Measurements from ENCODE around the gene STAT4.

The STAT4 gene

GRCh38 chr2:191190435-191190834 is 39.6 kb upstream of the STAT4 start:
- no peak overlapping the region for H3K4me3 ChIP-seq (ENCODE audit: low read depth, low read length)

DNA sequence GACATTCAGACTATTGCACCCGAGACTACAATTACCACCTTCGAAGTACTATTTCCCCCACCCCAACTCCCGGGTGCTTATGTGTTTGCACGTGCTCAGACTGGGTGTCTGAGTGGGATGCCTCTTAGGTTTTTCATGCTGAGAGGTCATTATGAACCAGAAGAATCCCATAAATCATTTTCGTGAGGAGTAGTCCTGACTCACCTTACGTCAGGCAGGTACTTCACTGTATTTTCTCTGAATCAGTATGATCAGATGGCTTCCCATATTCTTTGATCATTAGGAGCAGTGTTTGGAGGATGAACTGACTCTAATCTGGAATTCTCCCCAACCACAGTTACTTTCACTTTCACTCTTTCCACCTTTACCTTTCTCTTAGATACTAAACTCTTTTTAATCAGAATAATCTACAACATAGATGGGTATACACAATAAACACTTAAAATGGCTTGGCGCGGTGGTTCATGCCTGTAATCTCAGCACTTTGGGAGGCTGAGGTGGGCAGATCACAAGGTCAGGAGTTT is 38.4 kb upstream of the STAT4 start:
- DNase-seq (ENCODE audit: low read depth): no peak
- TF ChIP-seq, protein P1, sequence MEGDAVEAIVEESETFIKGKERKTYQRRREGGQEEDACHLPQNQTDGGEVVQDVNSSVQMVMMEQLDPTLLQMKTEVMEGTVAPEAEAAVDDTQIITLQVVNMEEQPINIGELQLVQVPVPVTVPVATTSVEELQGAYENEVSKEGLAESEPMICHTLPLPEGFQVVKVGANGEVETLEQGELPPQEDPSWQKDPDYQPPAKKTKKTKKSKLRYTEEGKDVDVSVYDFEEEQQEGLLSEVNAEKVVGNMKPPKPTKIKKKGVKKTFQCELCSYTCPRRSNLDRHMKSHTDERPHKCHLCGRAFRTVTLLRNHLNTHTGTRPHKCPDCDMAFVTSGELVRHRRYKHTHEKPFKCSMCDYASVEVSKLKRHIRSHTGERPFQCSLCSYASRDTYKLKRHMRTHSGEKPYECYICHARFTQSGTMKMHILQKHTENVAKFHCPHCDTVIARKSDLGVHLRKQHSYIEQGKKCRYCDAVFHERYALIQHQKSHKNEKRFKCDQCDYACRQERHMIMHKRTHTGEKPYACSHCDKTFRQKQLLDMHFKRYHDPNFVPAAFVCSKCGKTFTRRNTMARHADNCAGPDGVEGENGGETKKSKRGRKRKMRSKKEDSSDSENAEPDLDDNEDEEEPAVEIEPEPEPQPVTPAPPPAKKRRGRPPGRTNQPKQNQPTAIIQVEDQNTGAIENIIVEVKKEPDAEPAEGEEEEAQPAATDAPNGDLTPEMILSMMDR (conservative IDR thresholded peaks at IDR 0.05; ENCODE audit: low read depth, low read length): no peak
- no peak overlapping the region for H3K4me3 ChIP-seq (ENCODE audit: low read depth, low read length)

More at GRCh38 chr2:191190435-191190834, 39.6 kb upstream of the STAT4 start:
- DNase-seq (ENCODE audit: low read depth): no peak
- TF ChIP-seq, protein P1 (conservative IDR thresholded peaks at IDR 0.05; ENCODE audit: low read depth, low read length): no peak

- DNase-seq (ENCODE audit: low read depth): no peak
- TF ChIP-seq, protein P1 (conservative IDR thresholded peaks at IDR 0.05; ENCODE audit: low read depth, low read length): no peak
- H3K4me3 ChIP-seq (ENCODE audit: low read depth, low read length): no peak overlapping the region
These were observed 37.8 kb upstream of the STAT4 start for GRCh38 chr2:191188550-191189093.

GRCh38 chr2:191187105-191187829 is 36.5 kb upstream of the STAT4 start:
- TF ChIP-seq, protein P1 (conservative IDR thresholded peaks at IDR 0.05; ENCODE audit: low read depth, low read length): no peak
- H3K4me3 ChIP-seq (ENCODE audit: low read depth, low read length): no peak overlapping the region
- no peak for DNase-seq (ENCODE audit: low read depth)

DNA sequence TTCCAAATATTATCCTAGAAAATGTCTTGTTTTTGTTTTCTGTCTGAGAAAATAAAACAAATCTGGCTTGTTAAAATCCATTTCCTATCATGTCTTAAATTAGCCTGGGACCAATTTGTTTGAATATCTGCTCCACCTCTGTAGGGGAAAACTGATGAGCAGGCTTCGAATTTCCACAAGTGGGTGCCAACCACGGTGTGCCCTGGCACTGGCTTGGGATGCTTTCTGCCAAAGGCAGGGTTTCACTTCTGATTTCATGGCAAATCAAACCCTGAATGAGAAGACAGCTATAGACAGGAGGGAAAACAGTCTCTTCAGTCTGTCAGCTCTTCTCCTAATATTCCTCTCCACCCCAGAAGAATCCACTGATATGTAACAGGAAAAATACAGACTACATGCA is 33.7 kb upstream of the STAT4 start:
- DNase-seq (ENCODE audit: low read depth): no peak
- TF ChIP-seq, protein P1 (conservative IDR thresholded peaks at IDR 0.05; ENCODE audit: low read depth, low read length): no peak

GRCh38 chr2:191183516-191183915 is 32.7 kb upstream of the STAT4 start:
- TF ChIP-seq, protein P1 (conservative IDR thresholded peaks at IDR 0.05; ENCODE audit: low read depth, low read length): no peak
- no peak for DNase-seq (ENCODE audit: low read depth)
- H3K4me3 ChIP-seq (ENCODE audit: low read depth, low read length): no peak overlapping the region

More for the DNA sequence above, 33.7 kb upstream of the STAT4 start:
- no peak overlapping the region for H3K4me3 ChIP-seq (ENCODE audit: low read depth, low read length)
